HG03103 (cell line): ENCODE results near the gene CTDSPL2.
"Not testable (repeated sequence)": the region's sequence is repeated elsewhere in the genome, so short reads cannot be mapped to it uniquely, and the experiment has no call there.

Source experiments
- ATAC-seq: cut with Tn5 transposase; IDR thresholded peaks from one replicate; pipeline ENCODE4 v1.9.1; 2021; ENCODE audit warnings: low read depth; ENCODE audit not compliant: unreplicated experiment

CTDSPL2 gene

GRCh38 chr15:44426975-44427755 lies at the start of gene CTDSPL2:
Gene CTDSPL2 (plus strand): TSS chr15:44427629. CDS start chr15:44459015, 31,386 bp downstream.
- peak; percentile 96 for ATAC-seq

GRCh38 chr15:44381236-44381635 lies 46.2 kb upstream of the CTDSPL2 start:
- no peak for ATAC-seq

GRCh38 chr15:44385344-44385942 lies 42.0 kb upstream of the CTDSPL2 start:
- ATAC-seq = no peak

- no peak for ATAC-seq
Observed at GRCh38 chr15:44394062-44394461, 33.4 kb upstream of the CTDSPL2 start.

GRCh38 chr15:44394562-44394961 lies 32.9 kb upstream of the CTDSPL2 start:
- no peak for ATAC-seq

GRCh38 chr15:44397869-44398268 lies 29.6 kb upstream of the CTDSPL2 start:
- no peak for ATAC-seq

GRCh38 chr15:44414001-44414400 lies 13.4 kb upstream of the CTDSPL2 start:
- ATAC-seq = no peak

GRCh38 chr15:44427756-44428724 lies 611 bp downstream of the CTDSPL2 start:
- ATAC-seq = peak; percentile 6

- no peak for ATAC-seq
Observed at GRCh38 chr15:44435893-44436667, 8.7 kb downstream of the CTDSPL2 start.

GRCh38 chr15:44438402-44438801 lies 11.0 kb downstream of the CTDSPL2 start:
- no peak for ATAC-seq

- ATAC-seq = no peak
Observed at GRCh38 chr15:44441095-44441501, 13.7 kb downstream of the CTDSPL2 start.

GRCh38 chr15:44443515-44443914 lies 16.1 kb downstream of the CTDSPL2 start:
- ATAC-seq = no peak

- ATAC-seq = no peak
Observed at GRCh38 chr15:44447772-44448376, 20.4 kb downstream of the CTDSPL2 start.

- ATAC-seq = no peak
Observed at GRCh38 chr15:44450172-44450571, 22.7 kb downstream of the CTDSPL2 start.

GRCh38 chr15:44453578-44454283 lies 26.3 kb downstream of the CTDSPL2 start:
- ATAC-seq = not testable (repeated sequence)

- no peak for ATAC-seq
Observed at GRCh38 chr15:44458429-44458828, 31.0 kb downstream of the CTDSPL2 start.

- no peak for ATAC-seq
Observed at GRCh38 chr15:44468709-44469385, 41.4 kb downstream of the CTDSPL2 start.

GRCh38 chr15:44471885-44472455 lies 44.5 kb downstream of the CTDSPL2 start:
- ATAC-seq = no peak
